ENCODE results near the gene OTOP3.
A peak's percentile ranks its signal among the peaks of the same experiment; 100 is the strongest.
"Not testable (repeated sequence)": the region's sequence is repeated elsewhere in the genome, so short reads cannot be mapped to it uniquely, and the experiment has no call there.

Gene OTOP3

GRCh38 chr17:74961657-74962350 lies 26.1 kb downstream of the OTOP3 start:
- peak; percentile 68 to 73 for DNase-seq (ENCODE audit: low read depth in 2 of 2)

GRCh38 chr17:74962622-74963394 lies 27.1 kb downstream of the OTOP3 start:
- DNase-seq (ENCODE audit: low read depth in 2 of 2): no peak

GRCh38 chr17:74963656-74964055 lies 28.0 kb downstream of the OTOP3 start:
- DNase-seq (ENCODE audit: low read depth in 2 of 2): no peak

GRCh38 chr17:74964246-74964761 lies 28.6 kb downstream of the OTOP3 start:
- no peak for DNase-seq (ENCODE audit: low read depth in 2 of 2)

- no peak for DNase-seq (ENCODE audit: low read depth in 2 of 2)
Measured at GRCh38 chr17:74964988-74965622, 29.4 kb downstream of the OTOP3 start.

GRCh38 chr17:74968361-74968780 lies 32.7 kb downstream of the OTOP3 start:
- DNase-seq (ENCODE audit: low read depth in 2 of 2): no peak

- not testable (repeated sequence) for DNase-seq (ENCODE audit: low read depth in 2 of 2)
Measured at GRCh38 chr17:74969501-74969900, 33.8 kb downstream of the OTOP3 start.

GRCh38 chr17:74970395-74970794 lies 34.7 kb downstream of the OTOP3 start:
- no peak for DNase-seq (ENCODE audit: low read depth in 2 of 2)

GRCh38 chr17:74971069-74971841 lies 35.6 kb downstream of the OTOP3 start:
- no peak for DNase-seq (ENCODE audit: low read depth in 2 of 2)

- no peak for DNase-seq (ENCODE audit: low read depth in 2 of 2)
Measured at GRCh38 chr17:74971842-74972106, 36.1 kb downstream of the OTOP3 start.

- peak; percentile 71 to 74 for DNase-seq (ENCODE audit: low read depth in 2 of 2)
Measured at GRCh38 chr17:74972107-74972972, 36.6 kb downstream of the OTOP3 start, which contains the start of gene HID1. HID1 (minus strand) TSS chr17:74972759; CDS start chr17:74972656, 103 bp downstream.

GRCh38 chr17:74972973-74973328 lies 37.3 kb downstream of the OTOP3 start:
- no peak for DNase-seq (ENCODE audit: low read depth in 2 of 2)

GRCh38 chr17:74975943-74976342 lies 40.2 kb downstream of the OTOP3 start:
- DNase-seq (ENCODE audit: low read depth in 2 of 2): no peak

- DNase-seq (ENCODE audit: low read depth in 2 of 2): no peak
Measured at GRCh38 chr17:74977802-74978201, 42.1 kb downstream of the OTOP3 start.

GRCh38 chr17:74978240-74978639 lies 42.5 kb downstream of the OTOP3 start:
- DNase-seq (ENCODE audit: low read depth in 2 of 2): no peak

GRCh38 chr17:74979408-74980146 lies 43.9 kb downstream of the OTOP3 start:
- DNase-seq (ENCODE audit: low read depth in 2 of 2): no peak

- DNase-seq (ENCODE audit: low read depth in 2 of 2): no peak
Measured at GRCh38 chr17:74981318-74981978, 45.8 kb downstream of the OTOP3 start.

- DNase-seq (ENCODE audit: low read depth in 2 of 2): peak; percentile 46 to 55
Measured at GRCh38 chr17:74981979-74982662, 46.4 kb downstream of the OTOP3 start.

- not testable (repeated sequence) for DNase-seq (ENCODE audit: low read depth in 2 of 2)
Measured at GRCh38 chr17:74982663-74983313, 47.1 kb downstream of the OTOP3 start.

Data from stimulated activated CD8-positive, alpha-beta memory T cell treated with anti-CD3 and anti-CD28 coated beads, Interleukin-2, amount 100 ng/mL, for 1 hour (primary cell).